IMR-90 (cell line): Measurements from ENCODE around the gene AGPAT3. TPM values are rescaled to one million over a fixed set of nuclear protein-coding genes. Genes with fewer than 3 reads are reported as not detected.

Experiments used
- ATAC-seq: fragments of 200-7000 bp; cut with Tn5 transposase; 2 replicates; pipeline ENCODE4 v1.9.1; 2020; ENCODE audit warnings: low read depth, mild to moderate bottlenecking, moderate library complexity
- BruUV-seq: library from RNA; stranded (reverse); fragments of 400-500 nt; replicated peaks from 2 replicates; lab custom pipeline; 2021; lab: Mats Ljungman, UMichigan
- CTCF ChIA-PET: fragments of 300-600 bp; formaldehyde crosslinking; extraction: SDS; loops from one replicate; lab custom pipeline; 2021; ENCODE audit warnings: antibody characterized with exemption; lab: Yijun Ruan, JAX
- POLR2A ChIA-PET: fragments of 300-600 bp; sonication (Branson Sonifier 250); formaldehyde crosslinking; loops from one replicate; lab custom pipeline; 2022; ENCODE audit warnings: antibody characterized with exemption; ENCODE audit not compliant: unreplicated experiment; lab: Charles Lee
- DNase-seq: peaks from one replicate; pipeline ENCODE4 v3.0.0; 2013
- H2AFZ ChIP-seq: replicated peaks from 2 replicates; pipeline ENCODE3; 2013; ENCODE audit warnings: low read length, mild to moderate bottlenecking; ENCODE audit not compliant: poor library complexity
- H2AK5ac ChIP-seq: 2 replicates; pipeline ENCODE4 v1.6.1; 2013; ENCODE audit warnings: low read depth, low read length, inconsistent platforms
- H2AK9ac ChIP-seq: replicated peaks from 2 replicates; pipeline ENCODE3; 2013; ENCODE audit warnings: mild to moderate bottlenecking, low read depth, low read length, moderate library complexity; ENCODE audit not compliant: poor library complexity
- H2BK120ac ChIP-seq: 2 replicates; pipeline ENCODE4 v1.6.1; 2013; ENCODE audit warnings: low read depth, low read length, inconsistent platforms
- H2BK15ac ChIP-seq: 3 replicates; pipeline ENCODE4 v1.6.1; 2013; ENCODE audit warnings: low read depth, low read length, inconsistent platforms
- H2BK20ac ChIP-seq: 2 replicates; pipeline ENCODE4 v1.6.1; 2013; ENCODE audit warnings: low read depth, mild to moderate bottlenecking, inconsistent platforms, low read length, moderate library complexity
- H2BK5ac ChIP-seq: 2 replicates; pipeline ENCODE4 v1.6.1; 2013; ENCODE audit warnings: mild to moderate bottlenecking, low read depth, low read length, inconsistent platforms; ENCODE audit not compliant: poor library complexity, severe bottlenecking
- H3K14ac ChIP-seq: replicated peaks from 2 replicates; pipeline ENCODE4 v1.6.1; 2013; ENCODE audit warnings: low read depth, low read length, inconsistent platforms
- H3K18ac ChIP-seq: 2 replicates; pipeline ENCODE4 v1.6.1; 2013; ENCODE audit warnings: low read depth, low read length, control low read depth
- H3K23ac ChIP-seq: 2 replicates; pipeline ENCODE4 v1.6.1; 2013; ENCODE audit warnings: low read depth, low read length, inconsistent platforms
- H3K27ac ChIP-seq: 2 replicates; pipeline ENCODE4 v1.5.1; 2013; ENCODE audit warnings: mild to moderate bottlenecking, control low read depth, low read length; ENCODE audit not compliant: insufficient read depth
- H3K27me3 ChIP-seq: 2 replicates; pipeline ENCODE4 v1.6.1; 2013; ENCODE audit warnings: low read length; ENCODE audit not compliant: control insufficient read depth, insufficient read depth
- H3K36me3 ChIP-seq: 2 replicates; pipeline ENCODE4 v1.6.1; 2013; ENCODE audit warnings: low read length, mixed read lengths; ENCODE audit not compliant: control insufficient read depth, insufficient read depth
- H3K4ac ChIP-seq: 2 replicates; pipeline ENCODE4 v1.6.1; 2013; ENCODE audit warnings: low read depth, low read length, inconsistent platforms
- H3K4me1 ChIP-seq: 2 replicates; pipeline ENCODE4 v1.6.1; 2013; ENCODE audit warnings: low read length, mixed read lengths; ENCODE audit not compliant: control insufficient read depth, insufficient read depth
- H3K4me2 ChIP-seq: 2 replicates; pipeline ENCODE4 v1.6.1; 2013; ENCODE audit warnings: low read depth, mild to moderate bottlenecking, control low read depth, low read length, moderate library complexity
- H3K4me3 ChIP-seq: 2 replicates; pipeline ENCODE4 v1.5.1; 2013; ENCODE audit warnings: low read depth, mild to moderate bottlenecking, control low read depth, low read length, moderate library complexity; ENCODE audit not compliant: insufficient read depth
- H3K56ac ChIP-seq: 2 replicates; pipeline ENCODE4 v1.6.1; 2013; ENCODE audit warnings: low read length, inconsistent platforms; ENCODE audit not compliant: insufficient read depth; ENCODE audit errors: extremely low read depth
- H3K79me1 ChIP-seq, 2 experiments: 2 replicates each; pipeline ENCODE4 v1.6.1; 2013; ENCODE audit warnings: low read length in 2 of 2, inconsistent platforms in 1 of 2, low read depth in 1 of 2
- H3K9ac ChIP-seq: 2 replicates; pipeline ENCODE4 v1.6.1; 2013; ENCODE audit warnings: low read depth, low read length, control low read depth
- H3K9me1 ChIP-seq: 2 replicates; pipeline ENCODE4 v1.6.1; 2013; ENCODE audit warnings: low read length, inconsistent platforms; ENCODE audit not compliant: insufficient read depth
- H3K9me3 ChIP-seq: 2 replicates; pipeline ENCODE4 v1.6.1; 2013; ENCODE audit warnings: low read length; ENCODE audit not compliant: control insufficient read depth, insufficient read depth
- H4K20me1 ChIP-seq: 2 replicates; pipeline ENCODE4 v1.6.1; 2013; ENCODE audit warnings: low read length, inconsistent platforms; ENCODE audit not compliant: insufficient read depth
- H4K5ac ChIP-seq: 2 replicates; pipeline ENCODE4 v1.6.1; 2013; ENCODE audit warnings: mild to moderate bottlenecking, low read depth, low read length, control low read depth
- H4K8ac ChIP-seq, 2 experiments: 2 replicates each; pipeline ENCODE4 v1.6.1; 2013; ENCODE audit warnings: low read depth in 2 of 2, low read length in 2 of 2, control low read depth in 1 of 2, inconsistent platforms in 1 of 2
- H4K91ac ChIP-seq: 2 replicates; pipeline ENCODE4 v1.6.1; 2013; ENCODE audit warnings: low read depth, low read length, inconsistent platforms; ENCODE audit not compliant: insufficient read depth
- FOS ChIP-seq: fragments of 150-350 bp; IDR thresholded peaks from 2 replicates; pipeline ENCODE4 v1.6.1; 2016; ENCODE audit warnings: low read depth, low read length
- MAFK ChIP-seq: IDR thresholded peaks from 2 replicates; pipeline ENCODE4 v1.6.1; 2012; ENCODE audit warnings: low read depth, low read length, improper control_type of control experiment
- MAZ ChIP-seq: IDR thresholded peaks from 2 replicates; pipeline ENCODE4 v1.6.1; 2012; ENCODE audit warnings: low read depth, mild to moderate bottlenecking, low read length, improper control_type of control experiment, moderate library complexity, borderline replicate concordance
- MXI1 ChIP-seq: IDR thresholded peaks from 2 replicates; pipeline ENCODE4 v1.6.1; 2012; ENCODE audit warnings: low read depth, mild to moderate bottlenecking, low read length, moderate library complexity, borderline replicate concordance
- RAD21 ChIP-seq: IDR thresholded peaks from 2 replicates; pipeline ENCODE4 v1.6.1; 2012; ENCODE audit warnings: low read length, improper control_type of control experiment
- RCOR1 ChIP-seq: IDR thresholded peaks from 2 replicates; pipeline ENCODE4 v1.6.1; 2012; ENCODE audit warnings: mild to moderate bottlenecking, low read length, improper control_type of control experiment; ENCODE audit not compliant: insufficient replicate concordance
- SMC3 ChIP-seq: fragments of 150-350 bp; IDR thresholded peaks from 2 replicates; pipeline ENCODE4 v1.6.1; 2016; ENCODE audit warnings: low read depth, mild to moderate bottlenecking, antibody characterized with exemption, low read length, moderate library complexity
- WGBS, 2 experiments: methylation state at CpG; one replicate each; pipeline versions ENCODE4 v1.1.5 to v1.1.7; 2013; ENCODE audit warnings: missing lambda C conversion rate in 2 of 2; ENCODE audit not compliant: insufficient read length in 1 of 2; ENCODE audit errors: extremely low coverage in 2 of 2; 5-methylcytosine and 5-hydroxymethylcytosine counted together
- dilution Hi-C: fragments of 300-500 bp; cut with HindIII; formaldehyde crosslinking; loops from one replicate; pipeline ENCODE4 v1.14.3; 2018; ENCODE audit warnings: low sequenced_read_pairs; ENCODE audit not compliant: unreplicated experiment
- in situ Hi-C: fragments of 300-500 bp; cut with MboI; formaldehyde crosslinking; loops from 3 replicates; pipeline ENCODE4 v1.14.3; 2019; ENCODE audit warnings: low sequenced_read_pairs, inconsistent platforms, mixed read lengths
- intact Hi-C: fragments of 100-400 bp; cut with micrococcal nuclease; formaldehyde crosslinking; loops from 2 replicates; pipeline ENCODE4 v1.10.0; 2022
- polyA plus RNA-seq, 3 experiments: library from polyadenylated mRNA; depleted of rRNA; stranded (reverse); fragments of >200 nt; gene quantifications; 2 replicates each; pipeline ENCODE4 v1.2.3, GENCODE V29; 2012; ENCODE audit warnings: low replicate concordance in 1 of 3
- total RNA-seq: library from RNA; depleted of rRNA; stranded (reverse); fragments of >200 nt; gene quantifications from 2 replicates; pipeline ENCODE4 v1.2.3, GENCODE V29; 2012
- TF ChIP-seq, protein P1 (sequence below): conservative IDR thresholded peaks from 2 replicates; pipeline ENCODE4 v1.5.1; 2012; ENCODE audit warnings: mild to moderate bottlenecking, low read depth, low read length, improper control_type of control experiment

AGPAT3 gene
- total and polyA plus RNA-seq, 2 of the 4 experiments (the other 2 are of a cell fraction): 27.1 to 38.7 TPM

DNA sequence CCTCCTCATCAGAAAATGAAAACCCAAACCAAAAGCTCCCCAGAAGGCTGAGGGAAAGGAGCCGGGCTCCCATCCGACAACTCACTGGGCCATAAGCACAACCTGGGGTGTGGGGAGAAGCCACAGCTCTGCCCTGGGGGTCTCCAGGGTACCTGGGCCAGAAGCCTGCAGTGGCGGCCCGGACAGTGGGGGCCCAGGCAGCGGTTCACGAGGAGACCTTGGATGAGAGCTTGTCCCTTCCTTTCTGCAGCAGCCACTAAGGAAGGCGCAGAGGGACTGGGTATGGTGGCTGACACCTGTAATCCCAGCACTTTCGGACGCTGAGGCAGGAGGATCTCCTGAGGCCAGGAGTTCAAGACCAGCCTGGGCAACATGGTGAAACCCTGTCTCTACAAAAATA lies 129.6 kb downstream of the AGPAT3 start:
- POLR2A ChIA-PET: no interaction called here

More for the DNA sequence above, 129.6 kb downstream of the AGPAT3 start:
- H3K79me1 ChIP-seq: no peaks in the 10 kb centered on the region
- no peak overlapping the region for H2BK120ac ChIP-seq
- TF ChIP-seq, protein P1, sequence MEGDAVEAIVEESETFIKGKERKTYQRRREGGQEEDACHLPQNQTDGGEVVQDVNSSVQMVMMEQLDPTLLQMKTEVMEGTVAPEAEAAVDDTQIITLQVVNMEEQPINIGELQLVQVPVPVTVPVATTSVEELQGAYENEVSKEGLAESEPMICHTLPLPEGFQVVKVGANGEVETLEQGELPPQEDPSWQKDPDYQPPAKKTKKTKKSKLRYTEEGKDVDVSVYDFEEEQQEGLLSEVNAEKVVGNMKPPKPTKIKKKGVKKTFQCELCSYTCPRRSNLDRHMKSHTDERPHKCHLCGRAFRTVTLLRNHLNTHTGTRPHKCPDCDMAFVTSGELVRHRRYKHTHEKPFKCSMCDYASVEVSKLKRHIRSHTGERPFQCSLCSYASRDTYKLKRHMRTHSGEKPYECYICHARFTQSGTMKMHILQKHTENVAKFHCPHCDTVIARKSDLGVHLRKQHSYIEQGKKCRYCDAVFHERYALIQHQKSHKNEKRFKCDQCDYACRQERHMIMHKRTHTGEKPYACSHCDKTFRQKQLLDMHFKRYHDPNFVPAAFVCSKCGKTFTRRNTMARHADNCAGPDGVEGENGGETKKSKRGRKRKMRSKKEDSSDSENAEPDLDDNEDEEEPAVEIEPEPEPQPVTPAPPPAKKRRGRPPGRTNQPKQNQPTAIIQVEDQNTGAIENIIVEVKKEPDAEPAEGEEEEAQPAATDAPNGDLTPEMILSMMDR: no peak
- TF ChIP-seq MAFK (no peak), MAZ (no peak), SMC3 (no peak), RAD21 (no peak), FOS (no peak), MXI1 (no peak), RCOR1 (no peak)
- H4K8ac ChIP-seq: no peak overlapping the region
- H3K23ac ChIP-seq: no peak overlapping the region
- H2BK20ac ChIP-seq: no peak overlapping the region
- H4K91ac ChIP-seq: no peak overlapping the region
- CTCF ChIA-PET: no interaction called here
- in situ Hi-C loops (no loop called here), intact Hi-C loops (no loop called here), dilution Hi-C loops (no loop called here)
- no peak overlapping the region for H3K4ac ChIP-seq
- H2BK15ac ChIP-seq: no peak overlapping the region
- no peaks in the 10 kb centered on the region for H3K4me1 ChIP-seq
- H2BK5ac ChIP-seq: no peak overlapping the region
- H3K27me3 ChIP-seq: peaks cover 10% of the 10 kb centered on the region; the same call in 1 of the 2 replicates
- no peak for ATAC-seq
- no peak overlapping the region for H4K5ac ChIP-seq
- no peak overlapping the region for H3K9ac ChIP-seq
- H3K9me1 ChIP-seq: no peaks in the 10 kb centered on the region
- WGBS, 2 experiments: 98% methylated on average over 6 of the region's 9 CpGs; no CpG with 5 or more reads in 1 of the 2 experiments
- H3K18ac ChIP-seq: no peak overlapping the region
- no peak overlapping the region for H3K4me3 ChIP-seq
- H2AFZ ChIP-seq: no peak overlapping the region
- no peak overlapping the region for H2AK5ac ChIP-seq
- no peak overlapping the region for H2AK9ac ChIP-seq
- DNase-seq: no peak
- no peak overlapping the region for H3K27ac ChIP-seq
- peaks cover 2% of the 10 kb centered on the region; the same call in 1 of the 2 replicates for H3K9me3 ChIP-seq
- no peak overlapping the region for H3K14ac ChIP-seq
- H3K36me3 ChIP-seq: no peaks in the 10 kb centered on the region
- BruUV-seq: no TSS peak
- H4K20me1 ChIP-seq: no peaks in the 10 kb centered on the region
- H3K56ac ChIP-seq: no peak overlapping the region
- H3K4me2 ChIP-seq: no peak overlapping the region
